GM10248 (cell line): ENCODE results near the gene EN2.

Source experiments
- CTCF ChIA-PET: fragments of 300-600 bp; sonication (Branson Sonifier 250); formaldehyde crosslinking; extraction: SDS; loops from one replicate; lab custom pipeline; 2021; ENCODE audit warnings: antibody characterized with exemption; lab: Yijun Ruan, JAX
- POLR2A ChIA-PET: fragments of 350-650 bp; sonication (Branson Sonifier 250); formaldehyde crosslinking; extraction: SDS; loops from one replicate; lab custom pipeline; 2020; ENCODE audit warnings: antibody characterized with exemption; lab: Yijun Ruan, JAX
- DNase-seq: peaks from one replicate; pipeline ENCODE4 v3.0.0; 2012; ENCODE audit errors: extremely low spot score
- CTCF ChIP-seq: IDR thresholded peaks from 2 replicates; pipeline ENCODE4 v1.5.1; 2012; ENCODE audit warnings: mild to moderate bottlenecking, low read depth; ENCODE audit errors: extremely low read depth, missing control alignments, control extremely low read depth

Gene EN2

GRCh38 chr7:155412416-155413253 lies 45.3 kb upstream of the EN2 start:
- CTCF ChIA-PET, result interaction anchor here (1.1 to 1.8 kb wide), 3 partner anchors 12 to 33 kb away, joined by 4 to 5 read pairs (median 5); no protein-coding TSS in a partner anchor
- peak; percentile 83 for DNase-seq

GRCh38 chr7:155414547-155415492 lies 43.1 kb upstream of the EN2 start:
- TF ChIP-seq CTCF, result no peak
- DNase-seq, result no peak
- ChIA-PET CTCF (no interaction called here), POLR2A (no interaction called here)

More at GRCh38 chr7:155412416-155413253, 45.3 kb upstream of the EN2 start:
- POLR2A ChIA-PET, result no interaction called here
- TF ChIP-seq CTCF, result peak; percentile 81

GRCh38 chr7:155416646-155417380 lies 41.1 kb upstream of the EN2 start:
- ChIA-PET POLR2A (no interaction called here), CTCF (no interaction called here)
- TF ChIP-seq CTCF, result no peak
- no peak for DNase-seq

GRCh38 chr7:155418304-155418703 lies 39.6 kb upstream of the EN2 start:
- POLR2A ChIA-PET, result no interaction called here
- no peak for TF ChIP-seq CTCF
- CTCF ChIA-PET, result no interaction called here
- no peak for DNase-seq

- ChIA-PET CTCF (no interaction called here), POLR2A (no interaction called here)
- DNase-seq, result no peak
- TF ChIP-seq CTCF, result no peak
These were observed 38.8 kb upstream of the EN2 start for GRCh38 chr7:155418941-155419755.

GRCh38 chr7:155420116-155420515 lies 37.8 kb upstream of the EN2 start:
- ChIA-PET POLR2A (no interaction called here), CTCF (no interaction called here)
- no peak for TF ChIP-seq CTCF
- no peak for DNase-seq
